Measurements from ENCODE around the gene IL23R. TPM values are rescaled to one million over a fixed set of nuclear protein-coding genes. Genes with fewer than 3 reads are reported as not detected.
A peak's percentile ranks its signal among the peaks of the same experiment; 100 is the strongest.

IL23R gene
- total and polyA plus RNA-seq, 2 donors (not counting 1 experiment from before 2014, with no cell fraction given) = not detected

- Histone ChIP-seq H3K4me1 (ENCODE audit: control insufficient read depth in 2 of 2, insufficient read depth in 2 of 2, low read length in 2 of 2) (peaks cover 7 to 9% of the 10 kb centered on the region in 2 donors), H3K27ac (ENCODE audit: low read length in 2 of 2) (no peak overlapping the region), H2AFZ (ENCODE audit: insufficient read depth, low read depth, low read length, poor library complexity, severe bottlenecking) (peak overlapping the region; percentile 71), H3K4me2 (replicated peaks; ENCODE audit: low read depth, low read length, poor library complexity, severe bottlenecking) (peak overlapping the region; percentile 36), H3K79me2 (ENCODE audit: control insufficient read depth, insufficient read depth, low read length) (no peaks in the 10 kb centered on the region), H3K27me3 (replicated peaks in 1 of 4; ENCODE audit: control extremely low read depth in 1 of 4, control insufficient read depth in 3 of 4, insufficient read depth in 4 of 4, low read length in 3 of 4) (no peaks in the 10 kb centered on the region), H3K9me3 (ENCODE audit: control extremely low read depth in 1 of 3, control insufficient read depth in 2 of 3, insufficient read depth in 1 of 3, low read length in 2 of 3) (no peaks in the 10 kb centered on the region), H3K4me3 (ENCODE audit: control extremely low read depth in 1 of 5, extremely low read depth in 1 of 5, insufficient read depth in 1 of 5, low read depth in 2 of 5, low read length in 4 of 5) (no peak overlapping the region), H4K20me1 (ENCODE audit: control insufficient read depth, insufficient read depth, low read length, poor library complexity, severe bottlenecking) (no peaks in the 10 kb centered on the region), H3K36me3 (replicated peaks in 1 of 2; ENCODE audit: control extremely low read depth in 1 of 2, control insufficient read depth in 1 of 2, extremely low read depth in 1 of 2, insufficient read depth in 2 of 2, low read length in 1 of 2) (no peaks in the 10 kb centered on the region), H3K9ac (ENCODE audit: low read length) (peak overlapping the region; percentile 10)
- peaks cover 9% of the 10 kb centered on the region for H3K4me1 Mint-ChIP-seq
- ChIA-PET CTCF (interaction anchor here (0.6 to 7.7 kb wide), 52 partner anchors 10 to 758 kb away, joined by 3 to 266 read pairs (median 6); partner anchors contain the start of genes C1orf141 and SLC35D1), POLR2A (interaction anchor here (1.2 kb wide), 1 partner anchor 153 kb away, joined by 3 read pairs; no protein-coding TSS in a partner anchor)
- H3K27ac Mint-ChIP-seq = peak overlapping the region; percentile 43
- no peak overlapping the region for H3K4me3 Mint-ChIP-seq
- peak; percentile 82 for DNase-seq
- 28% methylated on average over 3 of the region's 9 CpGs for WGBS (ENCODE audit: insufficient coverage)
- peak; percentile 91 for ATAC-seq (ENCODE audit: low read depth)
- H3K27me3 Mint-ChIP-seq = peaks cover 16% of the 10 kb centered on the region
- TF ChIP-seq CTCF (IDR thresholded peaks at IDR 0.05) (peak; percentile 83), EZH2 (IDR thresholded peaks at IDR 0.05; ENCODE audit: borderline replicate concordance, insufficient read depth, low read depth, low read length, poor library complexity, severe bottlenecking) (no peak)
- intact Hi-C loops (cut with micrococcal nuclease) = loop anchor here (1.0 to 5.0 kb wide), 5 partner anchors 37 to 384 kb away; partner anchors contain the start of gene SLC35D1
- H3K9me3 Mint-ChIP-seq (ENCODE audit: insufficient read depth) = no peaks in the 10 kb centered on the region
These were observed 17.0 kb upstream of the IL23R start for GRCh38 chr1:67149179-67149770.

GRCh38 chr1:67150931-67151330, 15.3 kb upstream of the IL23R start:
- Mint-ChIP-seq H3K27me3 (peaks cover 31% of the 10 kb centered on the region), H3K9me3 (ENCODE audit: insufficient read depth) (no peaks in the 10 kb centered on the region), H3K27ac (no peak overlapping the region), H3K4me3 (no peak overlapping the region), H3K4me1 (peaks cover 6% of the 10 kb centered on the region)
- WGBS (ENCODE audit: insufficient coverage) = no CpG with 5 or more reads among the region's 4 CpGs
- Histone ChIP-seq H3K9ac (ENCODE audit: low read length) (no peak overlapping the region), H3K79me2 (ENCODE audit: control insufficient read depth, insufficient read depth, low read length) (no peaks in the 10 kb centered on the region), H3K27ac (ENCODE audit: low read length in 2 of 2) (no peak overlapping the region), H2AFZ (ENCODE audit: insufficient read depth, low read depth, low read length, poor library complexity, severe bottlenecking) (no peak overlapping the region), H4K20me1 (ENCODE audit: control insufficient read depth, insufficient read depth, low read length, poor library complexity, severe bottlenecking) (no peaks in the 10 kb centered on the region), H3K4me1 (ENCODE audit: control insufficient read depth in 2 of 2, insufficient read depth in 2 of 2, low read length in 2 of 2) (peaks cover 7 to 9% of the 10 kb centered on the region in 2 donors), H3K9me3 (ENCODE audit: control extremely low read depth in 1 of 3, control insufficient read depth in 2 of 3, insufficient read depth in 1 of 3, low read length in 2 of 3) (no peaks in the 10 kb centered on the region), H3K27me3 (replicated peaks in 1 of 4; ENCODE audit: control extremely low read depth in 1 of 4, control insufficient read depth in 3 of 4, insufficient read depth in 4 of 4, low read length in 3 of 4) (no peaks in the 10 kb centered on the region), H3K4me2 (replicated peaks; ENCODE audit: low read depth, low read length, poor library complexity, severe bottlenecking) (no peak overlapping the region), H3K36me3 (replicated peaks in 1 of 2; ENCODE audit: control extremely low read depth in 1 of 2, control insufficient read depth in 1 of 2, extremely low read depth in 1 of 2, insufficient read depth in 2 of 2, low read length in 1 of 2) (no peaks in the 10 kb centered on the region), H3K4me3 (ENCODE audit: control extremely low read depth in 1 of 5, extremely low read depth in 1 of 5, insufficient read depth in 1 of 5, low read depth in 2 of 5, low read length in 4 of 5) (no peak overlapping the region)
- intact Hi-C loops (cut with micrococcal nuclease) = no loop called here
- DNase-seq (no peak), ATAC-seq (ENCODE audit: low read depth) (no peak)
- no peak for TF ChIP-seq CTCF (IDR thresholded peaks at IDR 0.05)
- no peak for TF ChIP-seq EZH2 (IDR thresholded peaks at IDR 0.05; ENCODE audit: borderline replicate concordance, insufficient read depth, low read depth, low read length, poor library complexity, severe bottlenecking)
- CTCF ChIA-PET = interaction anchor here (1.1 to 7.7 kb wide), 7 partner anchors 19 to 387 kb away, joined by 3 to 266 read pairs (median 44); no protein-coding TSS in a partner anchor
- POLR2A ChIA-PET = interaction anchor here (1.0 kb wide), 1 partner anchor 155 kb away, joined by 7 read pairs; no protein-coding TSS in a partner anchor
